ENCODE data around the gene ADIG. TPM values are rescaled to one million over a fixed set of nuclear protein-coding genes. Genes with fewer than 3 reads are reported as not detected.

The ADIG gene
- not detected for polyA plus RNA-seq (ENCODE audit: insufficient read length in 4 of 4)

GRCh38 chr20:38581013-38581412 is at the start of gene ADIG:
ADIG (plus strand) TSS chr20:38581197; CDS start chr20:38581251, 54 bp downstream.
- DNase-seq (ENCODE audit: low read depth in 4 of 4, low spot score in 3 of 4): no peak

GRCh38 chr20:38534756-38535155 is 46.2 kb upstream of the ADIG start:
- no peak for DNase-seq (ENCODE audit: low read depth in 4 of 4, low spot score in 3 of 4)

GRCh38 chr20:38536310-38536709 is 44.7 kb upstream of the ADIG start:
- DNase-seq (ENCODE audit: low read depth in 4 of 4, low spot score in 3 of 4): no peak

- DNase-seq (ENCODE audit: low read depth in 4 of 4, low spot score in 3 of 4): no peak
Measured at GRCh38 chr20:38537176-38537575, 43.8 kb upstream of the ADIG start.

- DNase-seq (ENCODE audit: low read depth in 4 of 4, low spot score in 3 of 4): no peak
Measured at GRCh38 chr20:38538789-38539188, 42.2 kb upstream of the ADIG start.

GRCh38 chr20:38543014-38543906 is 37.7 kb upstream of the ADIG start:
- DNase-seq (ENCODE audit: low read depth in 4 of 4, low spot score in 3 of 4): no peak

GRCh38 chr20:38545771-38546170 is 35.2 kb upstream of the ADIG start:
- no peak for DNase-seq (ENCODE audit: low read depth in 4 of 4, low spot score in 3 of 4)

GRCh38 chr20:38547288-38548085 is 33.5 kb upstream of the ADIG start:
- DNase-seq (ENCODE audit: low read depth in 4 of 4, low spot score in 3 of 4): no peak

- DNase-seq (ENCODE audit: low read depth in 4 of 4, low spot score in 3 of 4): no peak
Measured at GRCh38 chr20:38548356-38549083, 32.5 kb upstream of the ADIG start.

GRCh38 chr20:38550274-38550673 is 30.7 kb upstream of the ADIG start:
- no peak for DNase-seq (ENCODE audit: low read depth in 4 of 4, low spot score in 3 of 4)

- DNase-seq (ENCODE audit: low read depth in 4 of 4, low spot score in 3 of 4): no peak
Measured at GRCh38 chr20:38551056-38551626, 29.9 kb upstream of the ADIG start.

- DNase-seq (ENCODE audit: low read depth in 4 of 4, low spot score in 3 of 4): no peak
Measured at GRCh38 chr20:38554986-38555385, 26.0 kb upstream of the ADIG start.

- DNase-seq (ENCODE audit: low read depth in 4 of 4, low spot score in 3 of 4): no peak
Measured at GRCh38 chr20:38555395-38555794, 25.6 kb upstream of the ADIG start.

GRCh38 chr20:38557174-38557573 is 23.8 kb upstream of the ADIG start:
- no peak for DNase-seq (ENCODE audit: low read depth in 4 of 4, low spot score in 3 of 4)

- DNase-seq (ENCODE audit: low read depth in 4 of 4, low spot score in 3 of 4): no peak
Measured at GRCh38 chr20:38558596-38559360, 22.2 kb upstream of the ADIG start.

- DNase-seq (ENCODE audit: low read depth in 4 of 4, low spot score in 3 of 4): no peak
Measured at GRCh38 chr20:38559764-38560163, 21.2 kb upstream of the ADIG start.

GRCh38 chr20:38563802-38564431 is 17.1 kb upstream of the ADIG start:
- no peak for DNase-seq (ENCODE audit: low read depth in 4 of 4, low spot score in 3 of 4)

GRCh38 chr20:38564680-38565079 is 16.3 kb upstream of the ADIG start:
- DNase-seq (ENCODE audit: low read depth in 4 of 4, low spot score in 3 of 4): no peak

- no peak for DNase-seq (ENCODE audit: low read depth in 4 of 4, low spot score in 3 of 4)
Measured at GRCh38 chr20:38566036-38566598, 14.9 kb upstream of the ADIG start.
